GM18861 (cell line): Measurements from ENCODE around the gene CRYL1.

Source experiments
- ATAC-seq: cut with Tn5 transposase; IDR thresholded peaks from one replicate; pipeline ENCODE4 v1.9.1; 2021; ENCODE audit not compliant: unreplicated experiment

CRYL1 gene

GRCh38 chr13:20402881-20403280 is 122.8 kb downstream of the CRYL1 start:
- ATAC-seq = no peak

DNA sequence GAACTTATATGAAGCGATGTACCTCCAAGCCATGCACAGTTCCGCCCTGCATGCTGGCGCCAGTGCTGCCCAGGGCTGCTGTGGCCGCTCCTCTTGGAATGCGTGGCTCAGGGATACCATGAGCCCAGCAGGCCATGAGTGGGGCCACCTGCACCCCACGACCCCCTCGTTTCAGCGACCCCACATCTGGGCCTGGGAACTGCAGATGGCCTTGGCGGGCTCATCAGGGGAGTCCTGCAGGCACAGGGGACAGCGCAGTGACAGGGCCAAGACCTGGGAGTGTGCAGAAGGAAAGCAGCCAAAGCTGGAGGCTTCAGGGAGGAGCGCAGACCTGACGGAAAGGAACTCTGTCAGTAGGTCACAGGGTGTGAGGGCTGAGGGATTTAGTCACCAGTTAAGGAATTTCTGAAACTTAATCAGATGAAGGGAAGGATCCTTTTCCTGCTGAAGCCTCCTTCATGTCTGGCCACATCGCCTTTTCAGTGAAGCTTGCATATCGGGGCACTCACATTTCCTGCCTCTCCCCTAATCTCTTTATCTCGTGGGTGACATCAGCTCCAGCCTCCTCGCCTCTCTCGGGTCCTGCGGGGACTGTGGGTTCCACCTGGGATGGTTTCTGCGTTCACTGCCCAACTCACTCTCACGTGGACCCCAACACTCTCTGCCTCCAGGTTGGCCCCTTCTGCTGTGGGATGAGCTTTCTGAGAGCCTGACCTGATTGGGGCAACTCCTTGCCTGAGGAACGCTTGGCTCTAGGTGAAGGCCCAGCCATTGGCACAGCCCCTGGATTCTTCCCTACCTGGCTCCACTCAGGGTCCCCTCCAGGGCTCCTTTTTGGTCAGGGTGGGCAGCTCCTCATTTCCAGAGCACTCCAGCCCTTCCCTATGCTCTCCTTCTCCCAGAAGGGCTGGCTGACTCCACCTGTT is 123.5 kb downstream of the CRYL1 start:
- no peak for ATAC-seq

DNA sequence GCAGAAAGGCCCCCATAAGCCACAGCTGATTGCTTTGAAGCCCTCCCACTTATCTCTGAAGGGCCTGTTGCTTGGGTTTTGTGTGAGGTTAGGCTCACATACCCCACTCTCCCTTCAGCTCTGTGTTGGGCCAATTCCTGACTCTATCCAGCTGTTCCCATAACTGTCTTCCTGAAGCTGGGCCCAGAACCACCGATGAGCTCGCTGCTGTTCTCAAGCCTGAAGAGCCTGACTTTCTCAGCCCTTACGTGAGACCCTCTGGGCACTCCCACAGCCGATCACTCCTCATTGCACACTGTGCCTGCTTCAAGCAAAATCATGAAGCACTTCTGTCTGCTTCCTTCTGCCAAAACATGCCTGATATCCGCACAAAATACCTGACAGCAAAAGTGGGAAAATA is 124.1 kb downstream of the CRYL1 start:
- no peak for ATAC-seq

DNA sequence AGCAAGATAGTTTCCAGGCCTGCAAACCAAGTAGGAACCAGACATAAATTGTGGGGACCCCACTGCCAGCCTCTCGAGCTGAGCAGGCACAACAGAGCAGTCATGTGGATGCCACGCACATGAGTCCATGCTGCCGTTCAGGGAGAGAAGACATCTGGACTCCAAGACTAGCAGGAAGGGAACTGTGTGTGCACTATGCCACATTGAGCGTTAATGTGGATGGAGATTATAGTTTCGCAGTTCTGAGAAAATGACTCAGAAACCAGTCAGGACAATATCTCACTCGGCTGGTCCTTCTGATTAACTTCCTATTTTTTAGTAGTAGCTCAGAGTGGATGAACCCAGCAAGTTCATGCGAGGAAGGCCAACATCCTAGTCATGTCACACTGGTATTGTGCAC is 124.9 kb downstream of the CRYL1 start:
- no peak for ATAC-seq

- no peak for ATAC-seq
Observed at GRCh38 chr13:20399961-20400360, 125.7 kb downstream of the CRYL1 start.

- no peak for ATAC-seq
Observed at GRCh38 chr13:20399515-20399914, 126.1 kb downstream of the CRYL1 start.

- no peak for ATAC-seq
Observed at GRCh38 chr13:20398459-20398858, 127.2 kb downstream of the CRYL1 start.

- no peak for ATAC-seq
Observed at GRCh38 chr13:20397896-20398295, 127.8 kb downstream of the CRYL1 start.

DNA sequence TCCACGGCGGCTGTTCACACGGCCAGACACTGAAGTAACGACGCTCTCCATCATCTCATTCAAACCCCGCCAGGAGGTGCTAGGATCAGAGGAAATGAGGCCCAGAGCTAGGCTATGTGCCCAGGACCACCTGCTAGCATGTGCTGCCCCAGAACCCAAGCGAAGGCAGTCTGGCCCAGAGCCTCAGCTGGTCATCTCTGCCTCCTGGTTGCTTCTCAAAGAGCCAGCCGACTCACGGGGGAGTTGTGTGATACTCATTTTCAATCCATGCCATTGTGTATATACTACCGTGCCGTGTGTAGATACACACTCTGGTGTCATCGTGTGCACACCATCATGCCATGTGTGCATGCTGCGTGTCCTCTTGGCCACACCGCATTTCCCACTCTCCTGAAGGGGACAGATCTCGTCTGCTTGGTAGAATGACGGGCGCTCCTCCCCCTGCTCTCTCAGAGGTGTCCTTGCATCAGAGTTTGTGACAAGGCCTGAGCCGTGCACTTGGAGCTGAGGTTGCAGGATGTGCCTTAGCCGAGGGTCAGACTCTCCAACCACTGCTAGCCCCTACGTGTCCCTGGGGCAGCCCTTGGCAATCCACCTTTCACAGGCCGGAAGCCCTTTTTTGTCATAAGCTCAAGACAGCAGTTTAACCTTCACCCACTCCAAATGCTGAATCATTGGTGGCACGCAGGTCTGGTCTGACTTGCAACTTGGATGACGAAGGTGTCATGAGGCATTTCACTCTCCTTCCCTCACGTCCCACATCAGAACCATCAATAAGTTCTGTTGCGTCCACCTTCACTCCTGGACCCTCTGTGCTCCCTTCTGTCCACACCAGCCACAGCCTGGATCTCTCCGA is 130.4 kb downstream of the CRYL1 start:
- ATAC-seq = no peak

GRCh38 chr13:20394506-20394905 is 131.2 kb downstream of the CRYL1 start:
- ATAC-seq = no peak

DNA sequence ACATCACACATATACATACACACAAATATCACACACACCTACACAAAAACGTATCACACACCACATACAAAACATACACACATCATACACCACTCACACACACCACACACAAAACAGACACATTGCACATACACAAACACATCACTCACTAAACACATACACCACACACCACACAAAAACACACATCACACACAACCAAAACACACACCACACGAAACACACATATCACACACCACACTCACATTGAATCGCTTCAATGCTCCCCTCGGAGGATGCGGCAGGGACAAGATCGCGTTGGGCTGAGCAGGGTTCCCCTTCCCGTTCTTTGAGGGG is 131.5 kb downstream of the CRYL1 start:
- no peak for ATAC-seq

- ATAC-seq = no peak
Observed at GRCh38 chr13:20393273-20394168, 132.1 kb downstream of the CRYL1 start.

DNA sequence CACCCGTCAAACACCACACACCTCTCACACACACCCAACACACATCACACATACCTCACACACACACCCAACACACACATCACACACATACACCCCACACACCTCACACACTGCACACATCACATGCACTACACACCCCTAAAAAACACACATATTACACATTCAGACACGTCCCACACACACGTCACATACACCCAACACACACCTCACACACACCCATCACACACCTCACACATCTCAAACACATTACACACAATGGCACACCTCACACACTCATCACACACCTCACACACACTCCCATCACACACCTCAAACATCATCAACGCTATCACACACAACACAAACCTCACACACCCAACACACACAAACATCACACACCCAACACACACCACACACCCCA is 133.1 kb downstream of the CRYL1 start:
- ATAC-seq = no peak

- no peak for ATAC-seq
Observed at GRCh38 chr13:20391597-20392452, 133.8 kb downstream of the CRYL1 start.

DNA sequence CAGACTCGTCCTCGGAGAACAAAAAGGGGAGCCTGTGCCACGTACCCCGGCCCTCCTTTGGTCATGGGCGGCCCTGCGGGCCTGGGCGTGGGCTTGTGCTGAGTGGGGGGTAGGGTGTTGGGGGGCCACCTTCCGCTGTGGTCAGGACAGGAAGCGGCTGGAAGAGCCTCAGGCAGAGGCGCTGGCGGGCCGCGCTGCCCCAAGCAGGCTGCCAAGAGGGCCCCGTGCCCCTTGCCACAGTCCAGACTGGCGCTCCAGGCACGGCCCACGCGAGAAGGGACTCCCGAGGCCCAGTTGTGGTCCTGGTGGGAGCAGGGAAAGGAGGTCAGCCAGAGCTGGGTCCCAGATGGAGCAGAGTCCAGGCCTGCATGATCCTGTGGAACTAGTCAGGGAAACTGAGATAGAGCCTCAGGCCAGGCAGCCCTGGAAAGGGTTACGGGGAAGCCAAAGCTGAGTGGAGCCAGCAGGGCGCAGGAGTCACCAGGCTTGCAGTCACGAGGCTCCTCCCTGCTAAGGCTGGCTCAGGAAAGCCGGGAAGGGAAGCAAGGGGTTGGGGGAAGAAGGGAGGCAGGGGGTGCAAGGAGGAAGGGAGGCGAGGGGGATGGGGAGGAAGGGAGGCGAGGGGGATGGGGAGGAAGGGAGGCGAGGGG is 135.0 kb downstream of the CRYL1 start:
- no peak for ATAC-seq

DNA sequence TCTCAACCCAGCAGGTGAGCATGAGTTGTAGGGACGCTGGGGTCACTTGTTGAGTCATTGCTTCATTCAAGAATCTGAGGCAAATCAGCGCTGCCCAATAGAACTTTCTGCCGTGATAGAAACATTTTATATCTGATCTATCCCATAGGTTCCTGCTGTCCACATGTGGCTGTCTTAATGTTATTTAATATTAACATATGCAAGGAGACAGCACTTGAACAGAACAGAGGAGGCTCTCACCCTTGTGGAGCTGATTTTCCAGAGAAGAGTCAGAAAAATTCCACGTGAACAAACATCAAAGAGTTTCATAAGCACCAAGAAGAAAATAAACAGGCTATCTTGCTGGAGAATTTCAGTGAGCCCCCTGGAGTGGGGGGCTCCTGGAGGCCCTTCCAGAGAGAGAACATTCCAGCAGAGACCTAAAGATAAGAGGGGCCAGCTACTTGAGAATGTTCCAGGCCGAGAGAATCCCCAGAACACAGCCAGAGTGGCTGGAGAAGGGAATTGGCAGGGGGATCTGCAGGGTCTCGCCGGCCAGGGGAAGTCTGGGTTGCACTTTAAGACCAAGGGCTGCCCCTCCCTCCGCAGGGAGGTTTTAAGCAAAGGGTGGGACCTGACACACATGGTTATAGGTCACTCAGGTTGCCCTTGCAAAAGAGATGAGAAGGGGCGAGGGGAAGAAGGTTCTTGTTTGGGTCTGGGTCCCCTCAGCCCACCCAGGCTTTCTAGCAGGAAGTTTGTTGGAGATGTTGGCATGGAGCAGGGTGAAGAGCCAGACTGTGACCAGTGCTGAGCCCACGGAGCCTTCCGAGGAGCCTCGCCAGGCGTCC is 135.7 kb downstream of the CRYL1 start:
- ATAC-seq = no peak

DNA sequence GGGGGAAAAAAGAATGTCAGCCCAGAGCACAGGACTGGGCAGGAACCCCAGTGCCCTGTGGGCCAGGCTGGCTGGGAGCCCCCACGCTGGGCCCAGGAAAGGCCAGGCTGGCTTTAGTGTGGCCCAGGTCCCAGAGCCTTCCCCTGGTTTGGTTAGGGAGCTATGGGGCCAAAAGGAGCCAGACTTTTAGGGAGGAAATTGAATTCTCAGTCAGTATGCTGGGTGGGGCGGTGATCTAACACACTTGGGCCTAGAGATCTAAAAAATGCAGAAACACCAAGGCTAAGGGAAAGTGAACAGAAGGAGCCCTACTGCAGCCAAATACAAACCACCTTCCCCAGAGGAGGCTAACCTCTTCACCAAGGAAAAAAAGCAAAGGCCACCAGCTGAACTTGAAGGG is 137.5 kb downstream of the CRYL1 start:
- ATAC-seq = no peak

GRCh38 chr13:20387441-20387971 is 138.2 kb downstream of the CRYL1 start:
- ATAC-seq = no peak

- ATAC-seq = no peak
Observed at GRCh38 chr13:20387006-20387405, 138.7 kb downstream of the CRYL1 start.
